RWPE1 (cell line): ENCODE data around the gene PLEKHA7.
A peak's percentile ranks its signal among the peaks of the same experiment; 100 is the strongest.

ENCODE experiments used
- CTCF ChIA-PET: fragments of 350-600 bp; sonication (Branson Sonifier 250); formaldehyde crosslinking; extraction: SDS; loops from one replicate; lab custom pipeline; 2021; lab: Yijun Ruan, JAX
- POLR2A ChIA-PET: fragments of 400-600 bp; formaldehyde crosslinking; extraction: SDS; loops from one replicate; lab custom pipeline; 2020; ENCODE audit warnings: antibody characterized with exemption; ENCODE audit not compliant: low non-redundant PET; lab: Yijun Ruan, JAX
- DNase-seq: peaks from one replicate; pipeline ENCODE4 v3.0.0; 2012; ENCODE audit warnings: low spot score
- H3K27ac ChIP-seq: fragments of 450-650 bp; 2 replicates; pipeline ENCODE4 v1.5.1; 2017
- CTCF ChIP-seq: fragments of 450-650 bp; conservative IDR thresholded peaks from 2 replicates; pipeline ENCODE4 v1.5.1; 2017; ENCODE audit warnings: low read depth, mild to moderate bottlenecking

PLEKHA7 gene

GRCh38 chr11:16781936-16782919 is 232.0 kb downstream of the PLEKHA7 start:
- ChIA-PET CTCF (no interaction called here), POLR2A (no interaction called here)
- TF ChIP-seq CTCF, result no peak
- no peak overlapping the region for H3K27ac ChIP-seq
- DNase-seq, result peak; percentile 36

GRCh38 chr11:16780698-16781550 is 233.3 kb downstream of the PLEKHA7 start:
- no peak overlapping the region for H3K27ac ChIP-seq
- ChIA-PET CTCF (no interaction called here), POLR2A (no interaction called here)

GRCh38 chr11:16780146-16780545 is 234.1 kb downstream of the PLEKHA7 start:
- DNase-seq, result no peak
- POLR2A ChIA-PET, result no interaction called here
- no peak overlapping the region for H3K27ac ChIP-seq
- TF ChIP-seq CTCF, result no peak
- CTCF ChIA-PET, result no interaction called here

More at GRCh38 chr11:16780698-16781550, 233.3 kb downstream of the PLEKHA7 start:
- DNase-seq, result no peak
- no peak for TF ChIP-seq CTCF

- CTCF ChIA-PET, result no interaction called here
- POLR2A ChIA-PET, result no interaction called here
- TF ChIP-seq CTCF, result no peak
- no peak overlapping the region for H3K27ac ChIP-seq
- DNase-seq, result no peak
Observed at GRCh38 chr11:16779436-16779835, 234.8 kb downstream of the PLEKHA7 start.

GRCh38 chr11:16778876-16779275 is 235.3 kb downstream of the PLEKHA7 start:
- CTCF ChIA-PET, result no interaction called here
- no peak for TF ChIP-seq CTCF
- POLR2A ChIA-PET, result no interaction called here

GRCh38 chr11:16778286-16778685 is 235.9 kb downstream of the PLEKHA7 start:
- no peak overlapping the region for H3K27ac ChIP-seq
- no peak for DNase-seq
- ChIA-PET POLR2A (no interaction called here), CTCF (interaction anchor here (0.7 kb wide), 1 partner anchor 195 kb away, joined by 3 read pairs; no protein-coding TSS in a partner anchor)
- no peak for TF ChIP-seq CTCF

More at GRCh38 chr11:16778876-16779275, 235.3 kb downstream of the PLEKHA7 start:
- no peak overlapping the region for H3K27ac ChIP-seq
- DNase-seq, result no peak
